SK-N-SH treated with all-trans-retinoic acid at 6 μM for 48 hours (cell line): ENCODE results near the gene PASD1.

Source experiments
- ARNTL ChIP-seq: fragments of 450-650 bp; formaldehyde crosslinking; IDR thresholded peaks from 2 replicates; pipeline ENCODE4 v1.5.0; 2020; ENCODE audit warnings: low read depth, mild to moderate bottlenecking, moderate library complexity, borderline replicate concordance
- CREB5 ChIP-seq: fragments of 250-450 bp; sonication (Bioruptor Pico); IDR thresholded peaks from 2 replicates; pipeline ENCODE4 v1.5.1; 2020; ENCODE audit warnings: low read depth, mild to moderate bottlenecking, moderate library complexity
- GLIS3 ChIP-seq: fragments of 250-450 bp; sonication (Bioruptor Pico); IDR thresholded peaks from 2 replicates; pipeline ENCODE4 v1.5.0; 2020; ENCODE audit warnings: mild to moderate bottlenecking, moderate library complexity
- OSR1 ChIP-seq: fragments of 250-450 bp; sonication (Bioruptor Pico); IDR thresholded peaks from 2 replicates; pipeline ENCODE4 v1.8.0; 2022; ENCODE audit warnings: moderate library complexity, mild to moderate bottlenecking, inconsistent platforms
- PATZ1 ChIP-seq: fragments of 250-450 bp; sonication (Bioruptor Pico); IDR thresholded peaks from 2 replicates; pipeline ENCODE4 v1.8.0; 2020; ENCODE audit warnings: mild to moderate bottlenecking, moderate library complexity, borderline replicate concordance
- POU6F1 ChIP-seq: fragments of 250-450 bp; sonication (Bioruptor Pico); IDR thresholded peaks from 2 replicates; pipeline ENCODE4 v1.8.0; 2021; ENCODE audit warnings: low read depth, mild to moderate bottlenecking, moderate library complexity, borderline replicate concordance
- PPARA ChIP-seq: fragments of 250-450 bp; sonication (Bioruptor Pico); IDR thresholded peaks from 2 replicates; pipeline ENCODE4 v1.5.0; 2020; ENCODE audit warnings: mild to moderate bottlenecking, borderline replicate concordance
- RARB ChIP-seq: fragments of 250-450 bp; sonication (Bioruptor Pico); IDR thresholded peaks from 2 replicates; pipeline ENCODE4 v1.8.0; 2021; ENCODE audit warnings: mild to moderate bottlenecking, moderate library complexity
- SNAI2 ChIP-seq: fragments of 250-450 bp; sonication (Bioruptor Pico); IDR thresholded peaks from 2 replicates; pipeline ENCODE4 v1.5.0; 2020; ENCODE audit warnings: mild to moderate bottlenecking, moderate library complexity
- TOX ChIP-seq: fragments of 250-450 bp; sonication (Bioruptor Pico); IDR thresholded peaks from 2 replicates; pipeline ENCODE4 v1.8.0; 2021; ENCODE audit warnings: mild to moderate bottlenecking, moderate library complexity, borderline replicate concordance
- ZC3H10 ChIP-seq: fragments of 250-450 bp; sonication (Bioruptor Pico); IDR thresholded peaks from 2 replicates; pipeline ENCODE4 v1.5.1; 2021; ENCODE audit warnings: mild to moderate bottlenecking, moderate library complexity
- ZFP30 ChIP-seq: fragments of 450-650 bp; formaldehyde crosslinking; IDR thresholded peaks from 2 replicates; pipeline ENCODE4 v1.5.0; 2022; ENCODE audit warnings: mild to moderate bottlenecking, moderate library complexity
- ZNF565 ChIP-seq: fragments of 450-650 bp; formaldehyde crosslinking; conservative IDR thresholded peaks from 2 replicates; pipeline ENCODE4 v1.5.0; 2020; ENCODE audit warnings: low read depth, mild to moderate bottlenecking, moderate library complexity

GRCh38 chrX:151725338-151725614 lies 161.8 kb downstream of the PASD1 start:
- TF ChIP-seq RARB (CRISPR knock-in tag): no peak
- no peak for TF ChIP-seq PPARA
- TF ChIP-seq PATZ1 (CRISPR knock-in tag): no peak
- no peak for TF ChIP-seq ARNTL
- TF ChIP-seq OSR1 (CRISPR knock-in tag): no peak
- TF ChIP-seq SNAI2 (CRISPR knock-in tag): no peak
- TF ChIP-seq CREB5 (CRISPR knock-in tag): no peak
- no peak for TF ChIP-seq ZC3H10 (CRISPR knock-in tag)
- TF ChIP-seq ZNF565: no peak
- TF ChIP-seq ZFP30 (CRISPR knock-in tag): no peak
- TF ChIP-seq POU6F1 (CRISPR knock-in tag): no peak
- no peak for TF ChIP-seq TOX (CRISPR knock-in tag)
- TF ChIP-seq GLIS3 (CRISPR knock-in tag): no peak
